Measurements from ENCODE around the gene ZNF628. TPM values are rescaled to one million over a fixed set of nuclear protein-coding genes. Genes with fewer than 3 reads are reported as not detected.
A peak's percentile ranks its signal among the peaks of the same experiment; 100 is the strongest.

Gene ZNF628
- total RNA-seq, 1 donor from 2014 or later: 12.7 TPM

DNA sequence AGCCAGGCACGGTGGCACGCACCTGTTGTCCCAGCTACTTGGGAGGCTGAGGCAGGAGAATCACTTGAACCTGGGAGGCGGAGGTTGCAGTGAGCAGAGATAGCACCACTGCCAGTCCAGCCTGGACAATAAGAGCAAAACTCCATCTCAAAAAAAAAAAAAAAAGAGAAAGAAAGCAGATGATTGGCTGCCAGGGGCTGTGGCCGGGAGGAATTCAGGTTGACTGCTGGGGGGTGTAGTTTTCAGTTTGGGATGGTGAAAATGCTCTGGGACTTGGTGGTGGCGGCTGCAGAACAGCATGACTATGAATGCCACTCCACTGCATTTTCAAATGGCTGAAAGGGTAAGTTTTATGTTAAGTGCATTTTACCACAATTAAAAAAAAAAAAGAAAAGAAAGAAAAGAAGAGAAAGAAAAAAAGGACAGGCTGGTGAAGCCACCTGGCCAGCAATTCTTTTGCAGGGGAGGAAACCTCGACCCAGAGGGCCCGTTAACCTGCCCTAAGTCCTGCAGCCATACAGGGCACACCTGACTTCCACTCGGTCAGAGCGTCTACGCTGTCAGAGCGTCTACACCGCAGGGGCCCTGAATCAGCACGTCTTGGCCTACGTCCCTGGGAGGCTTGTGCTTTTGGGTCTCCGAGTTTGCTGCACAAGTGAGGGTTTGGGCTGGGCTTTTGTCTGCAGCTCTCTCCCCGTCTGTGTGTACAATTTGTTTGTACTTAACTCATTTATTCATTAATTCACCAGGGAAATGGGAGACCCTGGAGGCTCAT is 18.5 kb upstream of the ZNF628 start:
- H3K36me3 Mint-ChIP-seq (ENCODE audit: low read depth): peaks cover 15% of the 10 kb centered on the region
- ChIA-PET POLR2A (no interaction called here), CTCF (interaction anchor here (1.9 kb wide), 1 partner anchor 10 kb away, joined by 6 read pairs; no protein-coding TSS in a partner anchor)
- no peak for DNase-seq
- TF ChIP-seq, protein P1, sequence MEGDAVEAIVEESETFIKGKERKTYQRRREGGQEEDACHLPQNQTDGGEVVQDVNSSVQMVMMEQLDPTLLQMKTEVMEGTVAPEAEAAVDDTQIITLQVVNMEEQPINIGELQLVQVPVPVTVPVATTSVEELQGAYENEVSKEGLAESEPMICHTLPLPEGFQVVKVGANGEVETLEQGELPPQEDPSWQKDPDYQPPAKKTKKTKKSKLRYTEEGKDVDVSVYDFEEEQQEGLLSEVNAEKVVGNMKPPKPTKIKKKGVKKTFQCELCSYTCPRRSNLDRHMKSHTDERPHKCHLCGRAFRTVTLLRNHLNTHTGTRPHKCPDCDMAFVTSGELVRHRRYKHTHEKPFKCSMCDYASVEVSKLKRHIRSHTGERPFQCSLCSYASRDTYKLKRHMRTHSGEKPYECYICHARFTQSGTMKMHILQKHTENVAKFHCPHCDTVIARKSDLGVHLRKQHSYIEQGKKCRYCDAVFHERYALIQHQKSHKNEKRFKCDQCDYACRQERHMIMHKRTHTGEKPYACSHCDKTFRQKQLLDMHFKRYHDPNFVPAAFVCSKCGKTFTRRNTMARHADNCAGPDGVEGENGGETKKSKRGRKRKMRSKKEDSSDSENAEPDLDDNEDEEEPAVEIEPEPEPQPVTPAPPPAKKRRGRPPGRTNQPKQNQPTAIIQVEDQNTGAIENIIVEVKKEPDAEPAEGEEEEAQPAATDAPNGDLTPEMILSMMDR (IDR thresholded peaks at IDR 0.05): no peak
- H3K27ac Mint-ChIP-seq: no peak overlapping the region
- H3K4me1 Mint-ChIP-seq: peaks cover 32% of the 10 kb centered on the region
- ATAC-seq (ENCODE audit: low read depth): no peak
- H3K4me3 Mint-ChIP-seq: no peak overlapping the region
- H3K9me3 Mint-ChIP-seq: no peaks in the 10 kb centered on the region
- intact Hi-C loops (cut with micrococcal nuclease): no loop called here
- H3K27me3 Mint-ChIP-seq: peaks cover 7% of the 10 kb centered on the region

- ATAC-seq (ENCODE audit: low read depth) (no peak), DNase-seq (no peak)
- CTCF ChIA-PET: no interaction called here
- no peaks in the 10 kb centered on the region for H3K9me3 Mint-ChIP-seq
- H3K4me3 Mint-ChIP-seq: no peak overlapping the region
- POLR2A ChIA-PET: interaction anchor here (0.6 to 1.1 kb wide), 3 partner anchors 12 to 52 kb away, joined by 3 read pairs; partner anchors contain the start of genes UBE2S and ZNF628
- TF ChIP-seq, protein P1 (IDR thresholded peaks at IDR 0.05): no peak
- peaks cover 13% of the 10 kb centered on the region for H3K36me3 Mint-ChIP-seq (ENCODE audit: low read depth)
- peaks cover 3% of the 10 kb centered on the region for H3K27me3 Mint-ChIP-seq
- H3K27ac Mint-ChIP-seq: no peak overlapping the region
- peaks cover 23% of the 10 kb centered on the region for H3K4me1 Mint-ChIP-seq
- intact Hi-C loops (cut with micrococcal nuclease): no loop called here
These were observed 16.9 kb upstream of the ZNF628 start for GRCh38 chr19:55459551-55459949.

DNA sequence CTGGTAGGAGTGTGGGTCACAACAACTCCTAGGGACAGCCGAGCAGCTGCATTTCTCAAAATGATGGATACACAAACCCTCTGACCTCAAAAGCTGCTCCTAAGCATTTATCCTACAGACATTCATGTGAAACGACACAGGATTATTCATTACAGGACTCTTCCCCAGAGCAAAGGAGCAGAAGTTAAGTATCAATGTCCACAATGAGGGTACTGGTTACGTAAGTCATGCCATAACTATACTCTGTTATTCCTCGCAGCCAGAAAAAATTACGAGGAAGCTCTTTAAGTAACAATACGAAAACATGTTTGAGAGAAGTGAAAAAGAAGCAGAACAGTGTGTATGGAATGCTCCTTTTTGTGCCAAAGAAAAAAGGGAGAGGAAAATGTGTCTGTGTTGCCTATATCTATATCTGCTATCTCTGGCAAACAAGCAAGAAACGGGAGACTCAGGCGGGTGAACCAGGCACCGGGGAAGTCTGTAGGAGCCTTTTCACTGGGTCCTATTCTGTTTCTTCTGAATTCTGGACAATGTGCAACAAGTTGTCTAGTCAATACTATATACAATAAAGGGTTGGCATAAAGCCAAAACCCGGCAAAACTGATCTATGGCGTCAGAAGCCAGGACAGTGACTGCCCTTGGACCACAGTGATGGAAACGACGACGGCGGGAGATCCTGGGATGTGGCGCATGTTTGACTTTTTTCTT is 16.3 kb upstream of the ZNF628 start:
- ChIA-PET CTCF (no interaction called here), POLR2A (interaction anchor here (0.6 to 1.1 kb wide), 4 partner anchors 12 to 53 kb away, joined by 3 to 7 read pairs (median 3); partner anchors contain the start of genes UBE2S and ZNF628)
- Mint-ChIP-seq H3K4me1 (peaks cover 22% of the 10 kb centered on the region), H3K27ac (no peak overlapping the region), H3K4me3 (peak overlapping the region; percentile 89), H3K36me3 (ENCODE audit: low read depth) (peaks cover 10% of the 10 kb centered on the region), H3K27me3 (no peaks in the 10 kb centered on the region), H3K9me3 (no peaks in the 10 kb centered on the region)
- DNase-seq (no peak), ATAC-seq (ENCODE audit: low read depth) (no peak)
- TF ChIP-seq, protein P1 (IDR thresholded peaks at IDR 0.05): no peak
- intact Hi-C loops (cut with micrococcal nuclease): loop anchor here (5.0 kb wide), 1 partner anchor 182 kb away; the partner anchor contains the start of genes ZNF580 and ZNF581

DNA sequence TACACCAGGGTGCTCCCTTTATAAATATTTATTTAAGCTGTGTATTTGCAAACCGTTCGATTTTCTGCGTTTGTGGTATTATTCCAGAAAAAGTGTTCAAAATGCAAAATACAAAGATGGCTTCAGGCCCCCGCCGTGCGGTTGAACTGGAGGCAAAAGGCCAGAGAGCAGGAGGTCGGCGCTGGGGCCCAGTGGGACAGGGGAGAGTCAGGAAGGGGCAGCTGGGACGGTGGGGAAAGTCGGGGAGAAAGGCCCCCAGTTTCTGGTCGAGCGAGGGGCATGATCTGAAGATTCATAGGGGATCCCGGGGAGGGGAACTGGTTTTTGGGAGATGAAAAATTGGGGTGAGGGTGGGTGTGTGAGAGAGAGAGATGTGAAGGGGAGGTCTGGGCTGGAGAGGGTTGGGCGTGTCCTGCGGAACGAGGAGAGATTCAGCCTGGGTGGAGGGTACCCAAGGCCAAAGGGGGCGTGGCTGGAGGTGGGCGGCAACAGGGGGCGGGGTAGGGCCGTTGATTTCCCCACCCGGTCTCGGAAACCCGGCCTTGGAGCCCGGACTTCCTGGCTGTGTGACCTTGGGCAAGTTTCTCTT is 15.7 kb upstream of the ZNF628 start:
- peak overlapping the region; percentile 89 for H3K4me3 Mint-ChIP-seq
- ATAC-seq (ENCODE audit: low read depth) (no peak), DNase-seq (no peak)
- H3K9me3 Mint-ChIP-seq: no peaks in the 10 kb centered on the region
- no peaks in the 10 kb centered on the region for H3K27me3 Mint-ChIP-seq
- H3K27ac Mint-ChIP-seq: peak overlapping the region; percentile 82
- intact Hi-C loops (cut with micrococcal nuclease): loop anchor here (1.0 to 5.0 kb wide), 5 partner anchors 16 to 182 kb away; partner anchors contain the start of genes KMT5C, ZNF580, ZNF581 and ZNF628
- H3K4me1 Mint-ChIP-seq: peaks cover 22% of the 10 kb centered on the region
- TF ChIP-seq, protein P1 (IDR thresholded peaks at IDR 0.05): no peak
- POLR2A ChIA-PET: interaction anchor here (1.6 kb wide), 1 partner anchor 16 kb away, joined by 49 read pairs; the partner anchor contains the start of gene ZNF628
- CTCF ChIA-PET: no interaction called here
- H3K36me3 Mint-ChIP-seq (ENCODE audit: low read depth): peaks cover 4% of the 10 kb centered on the region

Data from activated B cell treated with CpG ODN at 0.5 μM for 24 hours (primary cell).